ENCODE measurements around the gene SLC8A1. TPM values are rescaled to one million over a fixed set of nuclear protein-coding genes. Genes with fewer than 3 reads are reported as not detected.
A peak's percentile ranks its signal among the peaks of the same experiment; 100 is the strongest.

The SLC8A1 gene
- total RNA-seq, 1 donor from 2014 or later, result 9.6 TPM

DNA sequence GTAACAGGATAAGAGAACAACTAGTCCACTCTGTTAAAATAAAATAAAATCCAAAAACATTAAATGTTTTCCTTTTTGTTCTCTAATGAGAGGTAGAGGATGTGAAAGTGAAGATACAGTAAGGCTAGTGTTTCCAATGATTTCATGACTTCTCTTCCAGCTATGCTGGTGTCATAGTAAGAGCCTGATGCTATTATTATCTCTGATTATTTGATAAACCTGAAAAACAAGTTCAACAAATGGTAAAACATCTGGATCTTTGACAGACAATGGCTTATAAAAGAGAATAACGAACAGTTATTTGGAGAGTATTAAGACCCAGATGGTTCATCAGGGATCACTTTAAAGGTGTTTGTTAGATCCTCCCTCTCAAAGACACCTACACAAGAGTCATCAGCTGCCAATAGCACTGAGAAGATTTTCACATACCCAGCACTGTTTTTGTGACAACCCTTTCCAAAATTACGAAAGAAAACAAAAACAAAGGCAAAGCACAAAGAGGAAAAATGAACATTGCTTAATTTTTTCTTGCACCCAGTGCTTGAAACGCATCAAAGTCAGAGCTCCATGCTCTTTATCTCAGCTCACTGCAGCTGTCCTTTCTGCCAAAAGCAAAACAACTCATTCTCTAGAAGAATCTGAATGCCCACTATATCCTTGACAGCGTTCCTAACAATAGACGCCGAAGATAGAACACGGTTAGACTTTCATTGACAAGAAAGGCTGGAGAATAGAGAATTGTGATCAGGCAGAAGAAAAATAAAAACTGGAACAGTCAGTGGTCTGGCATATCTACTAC lies 168.6 kb downstream of the SLC8A1 start:
- Histone ChIP-seq H3K9ac (no peak overlapping the region), H3K36me3 (no peaks in the 10 kb centered on the region), H3K27ac (no peak overlapping the region), H3F3A (ENCODE audit: low read depth) (no peaks in the 10 kb centered on the region), H3K4me2 (no peak overlapping the region), H3K4me1 (no peaks in the 10 kb centered on the region), H2AFZ (replicated peaks) (no peak overlapping the region), H3K4me3 (no peak overlapping the region), H3K27me3 (no peaks in the 10 kb centered on the region), H4K20me1 (ENCODE audit: low read depth) (no peaks in the 10 kb centered on the region), H3K9me3 (ENCODE audit: low read depth) (no peaks in the 10 kb centered on the region), H3K79me2 (ENCODE audit: low read depth) (no peaks in the 10 kb centered on the region)
- H3K9me3 Mint-ChIP-seq, result no peaks in the 10 kb centered on the region
- DNase-seq (ENCODE audit: low spot score), result no peak
- H3K27me3 Mint-ChIP-seq (ENCODE audit: insufficient read depth, low read depth), result no peaks in the 10 kb centered on the region
- no peaks in the 10 kb centered on the region for H3K36me3 Mint-ChIP-seq
- no peak overlapping the region for H3K27ac Mint-ChIP-seq
- H3K4me3 Mint-ChIP-seq, result no peak overlapping the region
- TF ChIP-seq EZH2 (IDR thresholded peaks at IDR 0.05), result no peak
- TF ChIP-seq EZH2phosphoT487 (IDR thresholded peaks at IDR 0.05), result no peak
- no peak for TF ChIP-seq CTCF (IDR thresholded peaks at IDR 0.05)
- peaks cover 13% of the 10 kb centered on the region for H3K4me1 Mint-ChIP-seq

GRCh38 chr2:40282428-40282827 lies 169.5 kb downstream of the SLC8A1 start:
- no peak overlapping the region for H3K27ac ChIP-seq
- no peak overlapping the region for H3K4me3 Mint-ChIP-seq
- H3K79me2 ChIP-seq (ENCODE audit: low read depth), result no peaks in the 10 kb centered on the region
- no peak overlapping the region for H3K27ac Mint-ChIP-seq
- no peaks in the 10 kb centered on the region for H3K4me1 ChIP-seq
- no peak for DNase-seq (ENCODE audit: low spot score)
- H3K9me3 Mint-ChIP-seq, result no peaks in the 10 kb centered on the region
- no peak for TF ChIP-seq CTCF (IDR thresholded peaks at IDR 0.05)
- no peak for TF ChIP-seq EZH2phosphoT487 (IDR thresholded peaks at IDR 0.05)
- TF ChIP-seq EZH2 (IDR thresholded peaks at IDR 0.05), result no peak
- peaks cover 5% of the 10 kb centered on the region for H3K4me1 Mint-ChIP-seq
- H3K4me2 ChIP-seq, result no peak overlapping the region
- no peaks in the 10 kb centered on the region for H3K27me3 ChIP-seq
- no peaks in the 10 kb centered on the region for H3K36me3 Mint-ChIP-seq
- H3K27me3 Mint-ChIP-seq (ENCODE audit: insufficient read depth, low read depth), result no peaks in the 10 kb centered on the region
- H2AFZ ChIP-seq (replicated peaks), result no peak overlapping the region
- H3K9me3 ChIP-seq (ENCODE audit: low read depth), result no peaks in the 10 kb centered on the region
- H3F3A ChIP-seq (ENCODE audit: low read depth), result no peaks in the 10 kb centered on the region
- no peak overlapping the region for H3K4me3 ChIP-seq
- no peaks in the 10 kb centered on the region for H3K36me3 ChIP-seq
- no peak overlapping the region for H3K9ac ChIP-seq
- H4K20me1 ChIP-seq (ENCODE audit: low read depth), result no peaks in the 10 kb centered on the region

DNA sequence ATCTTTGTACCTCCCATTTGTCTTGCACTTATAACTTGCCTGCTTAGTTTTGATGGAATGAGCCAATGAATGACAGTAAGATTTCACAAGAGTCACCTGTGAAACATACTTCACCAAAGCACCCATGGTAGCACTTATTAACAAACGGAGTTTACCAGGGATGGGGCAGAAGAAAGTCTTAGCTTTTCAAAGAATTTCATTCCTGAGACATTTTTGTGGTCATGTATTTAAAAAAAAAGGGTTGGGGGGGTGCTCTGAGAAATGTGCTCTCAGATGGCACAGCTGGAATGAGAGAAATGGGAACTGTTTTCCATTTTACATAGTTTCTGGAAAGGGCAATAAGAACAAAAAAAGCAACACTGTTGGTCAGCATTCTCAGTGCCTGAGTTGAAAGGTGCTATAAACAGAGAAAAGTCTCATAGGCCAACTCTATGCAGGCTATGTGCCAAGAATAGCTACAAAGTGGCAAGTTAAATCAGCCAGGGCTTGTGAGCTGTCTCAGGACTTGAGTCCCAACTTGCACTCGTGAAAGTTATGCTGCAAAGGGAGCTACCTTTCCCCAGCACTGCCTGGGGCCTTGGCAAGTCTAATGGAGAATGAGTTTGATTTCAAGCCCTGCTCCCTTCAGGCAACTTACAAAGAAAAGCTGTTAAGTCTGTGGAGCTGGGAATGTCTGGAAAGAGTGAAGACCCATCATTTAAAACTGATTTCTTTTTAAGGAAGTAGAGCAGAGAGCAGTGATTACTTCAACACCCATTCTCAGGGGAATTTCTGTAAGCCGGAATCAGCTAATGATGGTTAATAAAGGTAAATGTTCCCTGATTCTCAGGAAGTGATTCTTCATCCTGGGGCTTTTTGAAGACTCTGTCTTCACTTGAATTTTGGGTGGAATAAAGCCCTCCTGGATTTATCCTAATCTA lies 170.6 kb downstream of the SLC8A1 start:
- Histone ChIP-seq H3K4me1 (no peaks in the 10 kb centered on the region), H3K4me2 (no peak overlapping the region), H3K79me2 (ENCODE audit: low read depth) (no peaks in the 10 kb centered on the region), H3K27ac (no peak overlapping the region), H3K9ac (no peak overlapping the region), H3K36me3 (no peaks in the 10 kb centered on the region), H2AFZ (replicated peaks) (peak overlapping the region; percentile 35), H4K20me1 (ENCODE audit: low read depth) (no peaks in the 10 kb centered on the region), H3K27me3 (no peaks in the 10 kb centered on the region), H3F3A (ENCODE audit: low read depth) (no peaks in the 10 kb centered on the region), H3K9me3 (ENCODE audit: low read depth) (no peaks in the 10 kb centered on the region), H3K4me3 (no peak overlapping the region)
- no peak overlapping the region for H3K4me3 Mint-ChIP-seq
- no peak overlapping the region for H3K27ac Mint-ChIP-seq
- no peaks in the 10 kb centered on the region for H3K9me3 Mint-ChIP-seq
- TF ChIP-seq EZH2 (IDR thresholded peaks at IDR 0.05), result no peak
- no peak for TF ChIP-seq EZH2phosphoT487 (IDR thresholded peaks at IDR 0.05)
- TF ChIP-seq CTCF (IDR thresholded peaks at IDR 0.05), result no peak
- no peaks in the 10 kb centered on the region for H3K36me3 Mint-ChIP-seq
- peaks cover 4% of the 10 kb centered on the region for H3K4me1 Mint-ChIP-seq
- H3K27me3 Mint-ChIP-seq (ENCODE audit: insufficient read depth, low read depth), result no peaks in the 10 kb centered on the region
- no peak for DNase-seq (ENCODE audit: low spot score)

All from neural progenitor cell (in vitro differentiated cells).